ENCODE results near the gene GTF2F1. TPM values are rescaled to one million over a fixed set of nuclear protein-coding genes. Genes with fewer than 3 reads are reported as not detected.

Gene GTF2F1
- total and polyA plus RNA-seq, 2 donors, result 24.4 to 53.2 TPM

DNA sequence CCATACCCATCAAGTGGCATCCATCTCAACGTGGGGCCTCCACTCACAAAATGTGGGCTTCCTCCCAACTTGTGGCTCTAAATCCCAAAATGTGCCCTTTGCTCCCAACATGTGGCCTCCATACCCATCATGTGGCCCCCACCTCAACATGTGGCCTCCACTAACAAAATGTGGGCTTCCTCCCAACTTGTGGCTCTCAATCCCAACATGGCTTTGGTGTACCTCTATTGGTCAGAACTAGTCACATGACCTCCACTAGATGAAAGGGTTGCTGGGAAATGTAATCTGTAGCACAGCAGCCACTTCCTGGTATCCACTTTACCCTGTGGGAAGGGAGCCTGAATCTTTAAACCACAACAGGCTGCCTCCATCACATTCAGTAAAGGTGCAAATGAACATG, 49.5 kb downstream of the GTF2F1 start:
- WGBS, result 92% methylated on average over 1 of the region's 1 CpG
- no peak overlapping the region for H3K27ac ChIP-seq (ENCODE audit: low read depth)
- no peak for DNase-seq (ENCODE audit: extremely low spot score)
- no peak overlapping the region for H3K4me3 ChIP-seq (ENCODE audit: low read depth, low read length)
- no peaks in the 10 kb centered on the region for H3K4me1 ChIP-seq (ENCODE audit: insufficient read depth)
- H3K36me3 ChIP-seq (ENCODE audit: insufficient read depth), result peaks cover 1% of the 10 kb centered on the region

DNA sequence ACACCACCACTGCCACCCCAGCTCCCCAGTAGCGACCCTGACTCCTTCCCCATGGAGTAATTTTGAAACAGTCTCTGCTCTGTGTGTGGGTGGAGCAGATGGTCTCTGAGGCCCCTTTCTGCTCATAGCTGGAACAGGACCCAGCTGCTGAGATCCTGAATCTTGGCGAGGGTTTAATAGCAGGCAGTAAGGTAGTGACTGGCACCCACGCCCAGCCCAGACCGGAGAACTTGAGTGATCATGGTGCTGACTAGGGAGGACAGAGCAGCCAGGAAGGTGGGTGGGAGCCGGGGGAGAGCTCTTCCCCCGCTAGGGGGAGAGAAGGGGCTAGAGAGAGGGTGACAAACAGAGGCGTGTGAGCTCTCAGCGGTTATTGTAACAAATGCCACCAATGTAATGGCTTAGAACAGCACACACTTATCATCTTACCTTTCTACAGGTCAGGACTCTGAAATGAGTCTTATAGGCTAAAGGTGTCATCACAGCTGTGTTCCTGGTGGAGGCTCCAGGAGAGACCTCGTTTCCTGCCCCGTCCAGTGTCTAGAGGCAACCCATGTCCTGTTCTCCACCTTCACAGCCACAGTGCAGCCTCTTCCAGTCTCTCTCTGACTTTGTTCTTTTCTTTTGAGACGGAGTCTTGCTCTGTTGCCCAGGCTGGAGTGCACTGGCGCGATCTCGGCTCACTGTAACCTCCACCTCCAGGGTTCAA, 52.3 kb downstream of the GTF2F1 start:
- Histone ChIP-seq H3K36me3 (ENCODE audit: insufficient read depth) (peaks cover 1% of the 10 kb centered on the region), H3K4me1 (ENCODE audit: insufficient read depth) (no peaks in the 10 kb centered on the region), H3K27ac (ENCODE audit: low read depth) (no peak overlapping the region), H3K4me3 (ENCODE audit: low read depth, low read length) (no peak overlapping the region)
- no peak for DNase-seq (ENCODE audit: extremely low spot score)
- WGBS, result 61% methylated on average over 14 of the region's 14 CpGs

- H3K27ac ChIP-seq (ENCODE audit: low read depth), result no peak overlapping the region
- 92% methylated on average over 6 of the region's 6 CpGs for WGBS
These were observed 58.3 kb downstream of the GTF2F1 start for GRCh38 chr19:6334490-6335285.

GRCh38 chr19:6333439-6333838, 59.5 kb downstream of the GTF2F1 start, which contains the start of gene ACER1:
ACER1 (minus strand) TSS chr19:6333612; CDS start chr19:6333551, 61 bp downstream.
- no peak for DNase-seq (ENCODE audit: extremely low spot score)
- Histone ChIP-seq H3K27ac (ENCODE audit: low read depth) (no peak within 1 kb of the TSS), H3K4me1 (ENCODE audit: insufficient read depth) (no peaks in the 10 kb centered on the region), H3K36me3 (ENCODE audit: insufficient read depth) (no peaks in the 10 kb centered on the region), H3K4me3 (ENCODE audit: low read depth, low read length) (no peak within 1 kb of the TSS)
- 74% methylated on average over 17 of the region's 17 CpGs for WGBS

More at GRCh38 chr19:6334490-6335285, 58.3 kb downstream of the GTF2F1 start:
- Histone ChIP-seq H3K4me1 (ENCODE audit: insufficient read depth) (no peaks in the 10 kb centered on the region), H3K4me3 (ENCODE audit: low read depth, low read length) (no peak overlapping the region), H3K36me3 (ENCODE audit: insufficient read depth) (no peaks in the 10 kb centered on the region)
- no peak for DNase-seq (ENCODE audit: extremely low spot score)

Small RNA genes within 50 kb of the gene (small RNA-seq; reads per million reads assigned to genes)
- not detected for gene MIR6790
- not detected for gene MIR6885

Other genes with a start within 250 kb of the GTF2F1 start
- gene MLLT1, start 113.2 kb downstream of the GTF2F1 start, total RNA-seq, result 7.5 TPM
- gene MLLT1, start 113.2 kb downstream of the GTF2F1 start, polyA plus RNA-seq, result 46.6 TPM
- not detected for gene ACER1, start 59.6 kb downstream of the GTF2F1 start, total RNA-seq
- 0.11 TPM for gene ACER1, start 59.6 kb downstream of the GTF2F1 start, polyA plus RNA-seq
- 20.6 TPM for gene CLPP, start 31.6 kb downstream of the GTF2F1 start, total RNA-seq
- gene CLPP, start 31.6 kb downstream of the GTF2F1 start, polyA plus RNA-seq, result 91.7 TPM
- gene ALKBH7, start 20.4 kb downstream of the GTF2F1 start, total RNA-seq, result 38.4 TPM
- gene ALKBH7, start 20.4 kb downstream of the GTF2F1 start, polyA plus RNA-seq, result 77.4 TPM
- gene PSPN, start 17.2 kb downstream of the GTF2F1 start, total RNA-seq, result 1.4 TPM
- gene PSPN, start 17.2 kb downstream of the GTF2F1 start, polyA plus RNA-seq, result 0.94 TPM
- 85.5 TPM for gene KHSRP, start 31.6 kb upstream of the GTF2F1 start, total RNA-seq
- 167 TPM for gene KHSRP, start 31.6 kb upstream of the GTF2F1 start, polyA plus RNA-seq
- not detected for gene SLC25A41, start 40.6 kb upstream of the GTF2F1 start, total RNA-seq
- gene SLC25A41, start 40.6 kb upstream of the GTF2F1 start, polyA plus RNA-seq, result 1.0 TPM
- gene SLC25A23, start 66.6 kb upstream of the GTF2F1 start, total RNA-seq, result 24.1 TPM
- 91.1 TPM for gene SLC25A23, start 66.6 kb upstream of the GTF2F1 start, polyA plus RNA-seq
- gene CRB3, start 71.1 kb upstream of the GTF2F1 start, total RNA-seq, result 4.4 TPM
- gene CRB3, start 71.1 kb upstream of the GTF2F1 start, polyA plus RNA-seq, result 6.1 TPM
- gene DENND1C, start 88.6 kb upstream of the GTF2F1 start, total RNA-seq, result 0.63 TPM
- 1.4 TPM for gene DENND1C, start 88.6 kb upstream of the GTF2F1 start, polyA plus RNA-seq
- gene TUBB4A, start 109.1 kb upstream of the GTF2F1 start, total RNA-seq, result 2.5 TPM
- gene TUBB4A, start 109.1 kb upstream of the GTF2F1 start, polyA plus RNA-seq, result 2.6 TPM
- gene TNFSF9, start 137.9 kb upstream of the GTF2F1 start, total RNA-seq, result 0.53 TPM
- gene TNFSF9, start 137.9 kb upstream of the GTF2F1 start, polyA plus RNA-seq, result 0.91 TPM
- gene CD70, start 198.0 kb upstream of the GTF2F1 start, total RNA-seq, result not detected
- not detected for gene CD70, start 198.0 kb upstream of the GTF2F1 start, polyA plus RNA-seq

Measured in urinary bladder (tissue), 4 donors.